Keratinocyte (primary cell): Measurements from ENCODE around the gene PARD3B. TPM values are rescaled to one million over a fixed set of nuclear protein-coding genes. Genes with fewer than 3 reads are reported as not detected.

Experiments used
- DNase-seq: peaks from one replicate; pipeline ENCODE4 v3.0.0-alpha.2; 2011; ENCODE audit warnings: low read depth, missing footprints, low spot score
- FAIRE-seq: peaks from 2 replicates; lab custom pipeline; 2011; peaks lifted over from hg19 to GRCh38; lab: Jason Lieb, UNC
- H2AFZ ChIP-seq: 2 replicates; pipeline ENCODE4 v1.6.0; 2012; ENCODE audit warnings: low read length, control low read depth, inconsistent platforms; ENCODE audit not compliant: control insufficient read depth
- H3K27ac ChIP-seq: 2 replicates; pipeline ENCODE4 v1.5.1; 2011; ENCODE audit warnings: low read length; ENCODE audit not compliant: control insufficient read depth, insufficient read depth
- H3K27me3 ChIP-seq: 3 replicates; pipeline ENCODE4 v1.6.0; 2011; ENCODE audit warnings: low read length; ENCODE audit not compliant: control insufficient read depth, insufficient read depth; ENCODE audit errors: extremely low read depth
- H3K36me3 ChIP-seq, 2 experiments: 2 replicates in 1 of 2; 3 replicates in 1 of 2; pipeline ENCODE4 v1.5.1; 2011; ENCODE audit warnings: low read length in 2 of 2, mild to moderate bottlenecking in 1 of 2; ENCODE audit not compliant: control insufficient read depth in 2 of 2, insufficient read depth in 2 of 2; ENCODE audit errors: extremely low read depth in 1 of 2
- H3K4me1 ChIP-seq: 3 replicates; pipeline ENCODE4 v1.5.1; 2011; ENCODE audit warnings: low read length; ENCODE audit not compliant: control insufficient read depth, insufficient read depth; ENCODE audit errors: extremely low read depth
- H3K4me2 ChIP-seq: 3 replicates; pipeline ENCODE4 v1.6.0; 2011; ENCODE audit warnings: low read depth, low read length; ENCODE audit not compliant: control insufficient read depth, insufficient read depth; ENCODE audit errors: extremely low read depth
- H3K4me3 ChIP-seq, 3 experiments: fragments of 200-600 bp in 1 of 3; sonication (generic) in 1 of 3; 2 replicates in 2 of 3; 3 replicates in 1 of 3; pipeline ENCODE4 v1.5.1; 2011 to 2016; ENCODE audit warnings: low read length in 3 of 3, mild to moderate bottlenecking in 3 of 3, control low read depth in 2 of 3, inconsistent platforms in 1 of 3, low read depth in 1 of 3, mixed read lengths in 1 of 3, mixed run types in 1 of 3, moderate library complexity in 1 of 3; ENCODE audit not compliant: control insufficient read depth in 2 of 3, insufficient read depth in 2 of 3; ENCODE audit errors: extremely low read depth in 1 of 3
- H3K79me2 ChIP-seq: 2 replicates; pipeline ENCODE4 v1.6.0; 2012; ENCODE audit warnings: low read length; ENCODE audit not compliant: control insufficient read depth, insufficient read depth
- H3K9ac ChIP-seq: 3 replicates; pipeline ENCODE4 v1.6.0; 2011; ENCODE audit warnings: low read length; ENCODE audit not compliant: control insufficient read depth, insufficient read depth; ENCODE audit errors: extremely low read depth
- H3K9me1 ChIP-seq: 3 replicates; pipeline ENCODE4 v1.6.0; 2011; ENCODE audit warnings: low read length; ENCODE audit not compliant: control insufficient read depth, insufficient read depth; ENCODE audit errors: extremely low read depth
- H3K9me3 ChIP-seq: 2 replicates; pipeline ENCODE4 v1.5.1; 2012; ENCODE audit warnings: low read depth, low read length; ENCODE audit not compliant: control insufficient read depth
- H4K20me1 ChIP-seq: 3 replicates; pipeline ENCODE4 v1.6.0; 2011; ENCODE audit warnings: low read length; ENCODE audit not compliant: control insufficient read depth, insufficient read depth; ENCODE audit errors: extremely low read depth
- EZH2 ChIP-seq: IDR thresholded peaks from one replicate; pipeline ENCODE4 v1.6.1; 2012; ENCODE audit warnings: inconsistent platforms, mild to moderate bottlenecking, low read length, moderate library complexity
- dilution Hi-C: fragments of 300-500 bp; cut with MboI; formaldehyde crosslinking; loops from one replicate; pipeline ENCODE4 v1.7.0; 2020; ENCODE audit warnings: low sequenced_read_pairs; ENCODE audit not compliant: extremely low pct_ligation_motif_present
- polyA plus RNA-seq, 5 experiments: library from polyadenylated mRNA; depleted of rRNA in 3 of 5; stranded (reverse) in 3 of 5; stranded (forward) in 1 of 5; unstranded in 1 of 5; fragments of >200 nt; gene quantifications; 1 replicate in 1 of 5; 2 replicates in 3 of 5; 3 replicates in 1 of 5; pipeline versions ENCODE4 v1.2.1 to v1.2.3, GENCODE V29; 2011 to 2012; ENCODE audit warnings: missing spikeins in 2 of 5, low read depth in 1 of 5, low replicate concordance in 1 of 5
- TF ChIP-seq, protein P1 (sequence below), 3 experiments: IDR thresholded peaks in 1 of 3; conservative IDR thresholded peaks in 1 of 3; optimal IDR thresholded peaks in 1 of 3; 2 replicates in 2 of 3; 3 replicates in 1 of 3; pipeline versions ENCODE3 to v1.5.1; 2011; ENCODE audit warnings: low read length in 3 of 3, mild to moderate bottlenecking in 3 of 3, moderate library complexity in 2 of 3, control low read depth in 1 of 3, inconsistent platforms in 1 of 3; ENCODE audit not compliant: insufficient read depth in 2 of 3; ENCODE audit errors: extremely low read depth in 1 of 3

PARD3B gene
- polyA plus RNA-seq, 1 donor (not counting 4 experiments of a cell fraction or from before 2014, with no cell fraction given) = 1.2 TPM

GRCh38 chr2:205069928-205070327 lies 524.7 kb downstream of the PARD3B start:
- dilution Hi-C loops = no loop called here
- no peak overlapping the region for H2AFZ ChIP-seq
- H3K9me1 ChIP-seq = no peaks in the 10 kb centered on the region

DNA sequence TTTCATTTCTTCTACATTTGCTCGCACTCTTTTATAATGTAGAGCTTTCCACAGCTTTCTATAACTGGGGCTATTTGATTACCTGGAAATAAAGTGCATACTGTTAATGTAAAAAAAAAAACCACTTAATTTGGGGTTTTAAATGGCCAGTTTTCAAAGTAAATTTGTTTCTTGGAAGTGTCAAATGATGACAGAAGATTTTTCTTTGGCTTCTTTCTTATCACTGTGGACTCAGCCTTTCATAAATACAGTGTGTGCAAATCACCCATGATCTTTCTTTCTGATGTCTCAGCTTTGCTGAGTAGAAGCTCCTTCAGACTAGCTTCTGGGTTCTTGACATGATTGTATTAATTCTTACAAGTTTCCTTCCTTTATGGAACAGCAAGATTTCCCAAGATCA lies 525.6 kb downstream of the PARD3B start:
- Histone ChIP-seq H3K36me3 (no peaks in the 10 kb centered on the region), H2AFZ (no peak overlapping the region), H3K4me2 (no peak overlapping the region), H3K4me3 (no peak overlapping the region), H3K4me1 (no peaks in the 10 kb centered on the region), H3K27ac (no peak overlapping the region), H3K9me3 (no peaks in the 10 kb centered on the region), H3K79me2 (no peaks in the 10 kb centered on the region), H3K27me3 (no peaks in the 10 kb centered on the region), H4K20me1 (no peaks in the 10 kb centered on the region), H3K9me1 (no peaks in the 10 kb centered on the region), H3K9ac (no peak overlapping the region)
- FAIRE-seq = no peak
- dilution Hi-C loops = no loop called here
- no peak for TF ChIP-seq EZH2
- TF ChIP-seq, protein P1, sequence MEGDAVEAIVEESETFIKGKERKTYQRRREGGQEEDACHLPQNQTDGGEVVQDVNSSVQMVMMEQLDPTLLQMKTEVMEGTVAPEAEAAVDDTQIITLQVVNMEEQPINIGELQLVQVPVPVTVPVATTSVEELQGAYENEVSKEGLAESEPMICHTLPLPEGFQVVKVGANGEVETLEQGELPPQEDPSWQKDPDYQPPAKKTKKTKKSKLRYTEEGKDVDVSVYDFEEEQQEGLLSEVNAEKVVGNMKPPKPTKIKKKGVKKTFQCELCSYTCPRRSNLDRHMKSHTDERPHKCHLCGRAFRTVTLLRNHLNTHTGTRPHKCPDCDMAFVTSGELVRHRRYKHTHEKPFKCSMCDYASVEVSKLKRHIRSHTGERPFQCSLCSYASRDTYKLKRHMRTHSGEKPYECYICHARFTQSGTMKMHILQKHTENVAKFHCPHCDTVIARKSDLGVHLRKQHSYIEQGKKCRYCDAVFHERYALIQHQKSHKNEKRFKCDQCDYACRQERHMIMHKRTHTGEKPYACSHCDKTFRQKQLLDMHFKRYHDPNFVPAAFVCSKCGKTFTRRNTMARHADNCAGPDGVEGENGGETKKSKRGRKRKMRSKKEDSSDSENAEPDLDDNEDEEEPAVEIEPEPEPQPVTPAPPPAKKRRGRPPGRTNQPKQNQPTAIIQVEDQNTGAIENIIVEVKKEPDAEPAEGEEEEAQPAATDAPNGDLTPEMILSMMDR (optimal IDR thresholded peaks at IDR 0.05 in 1 of 3, IDR thresholded peaks at IDR 0.05 in 1 of 3, conservative IDR thresholded peaks at IDR 0.05 in 1 of 3; ENCODE audit: extremely low read depth in 1 of 3, insufficient read depth in 2 of 3, low read length in 3 of 3) = no peak
- no peak for DNase-seq

More at GRCh38 chr2:205069928-205070327, 524.7 kb downstream of the PARD3B start:
- H3K4me1 ChIP-seq = no peaks in the 10 kb centered on the region
- no peaks in the 10 kb centered on the region for H3K9me3 ChIP-seq
- H3K27ac ChIP-seq = no peak overlapping the region
- H3K4me3 ChIP-seq = no peak overlapping the region
- H4K20me1 ChIP-seq = no peaks in the 10 kb centered on the region
- DNase-seq (no peak), FAIRE-seq (no peak)
- no peaks in the 10 kb centered on the region for H3K36me3 ChIP-seq
- no peaks in the 10 kb centered on the region for H3K79me2 ChIP-seq
- TF ChIP-seq, protein P1 (optimal IDR thresholded peaks at IDR 0.05 in 1 of 3, IDR thresholded peaks at IDR 0.05 in 1 of 3, conservative IDR thresholded peaks at IDR 0.05 in 1 of 3; ENCODE audit: extremely low read depth in 1 of 3, insufficient read depth in 2 of 3, low read length in 3 of 3) = no peak
- TF ChIP-seq EZH2 = no peak
- no peak overlapping the region for H3K9ac ChIP-seq
- H3K27me3 ChIP-seq = no peaks in the 10 kb centered on the region
- H3K4me2 ChIP-seq = no peak overlapping the region
